Keratinocyte (primary cell): ENCODE data around the gene TCTN1.

Experiments
- EZH2 ChIP-seq: IDR thresholded peaks from one replicate; pipeline ENCODE4 v1.6.1; 2012; ENCODE audit warnings: inconsistent platforms, mild to moderate bottlenecking, low read length, moderate library complexity
- TF ChIP-seq, protein P1 (sequence below), 3 experiments: IDR thresholded peaks in 1 of 3; conservative IDR thresholded peaks in 1 of 3; optimal IDR thresholded peaks in 1 of 3; 2 replicates in 2 of 3; 3 replicates in 1 of 3; pipeline versions ENCODE3 to v1.5.1; 2011; ENCODE audit warnings: low read length in 3 of 3, mild to moderate bottlenecking in 3 of 3, moderate library complexity in 2 of 3, control low read depth in 1 of 3, inconsistent platforms in 1 of 3; ENCODE audit not compliant: insufficient read depth in 2 of 3; ENCODE audit errors: extremely low read depth in 1 of 3

DNA sequence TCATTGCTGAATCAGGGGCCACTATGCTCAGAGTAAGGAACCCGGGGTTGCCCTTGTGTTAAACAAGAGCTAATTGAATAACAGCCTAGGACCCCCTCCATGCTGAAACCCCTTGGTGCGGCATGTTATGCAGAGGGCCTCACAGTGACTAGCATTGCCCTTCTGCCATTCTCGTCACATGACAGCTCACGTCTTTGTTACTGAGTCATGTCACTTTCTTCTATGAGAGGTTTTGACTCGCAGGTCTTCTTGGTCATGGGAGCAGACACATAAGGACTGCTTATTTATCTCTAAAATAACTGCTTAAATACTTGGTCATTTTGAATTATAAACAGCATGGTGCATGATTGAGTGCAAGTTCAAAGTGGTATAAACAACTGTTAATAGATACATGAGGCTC, 24.9 kb downstream of the TCTN1 start:
- TF ChIP-seq, protein P1, sequence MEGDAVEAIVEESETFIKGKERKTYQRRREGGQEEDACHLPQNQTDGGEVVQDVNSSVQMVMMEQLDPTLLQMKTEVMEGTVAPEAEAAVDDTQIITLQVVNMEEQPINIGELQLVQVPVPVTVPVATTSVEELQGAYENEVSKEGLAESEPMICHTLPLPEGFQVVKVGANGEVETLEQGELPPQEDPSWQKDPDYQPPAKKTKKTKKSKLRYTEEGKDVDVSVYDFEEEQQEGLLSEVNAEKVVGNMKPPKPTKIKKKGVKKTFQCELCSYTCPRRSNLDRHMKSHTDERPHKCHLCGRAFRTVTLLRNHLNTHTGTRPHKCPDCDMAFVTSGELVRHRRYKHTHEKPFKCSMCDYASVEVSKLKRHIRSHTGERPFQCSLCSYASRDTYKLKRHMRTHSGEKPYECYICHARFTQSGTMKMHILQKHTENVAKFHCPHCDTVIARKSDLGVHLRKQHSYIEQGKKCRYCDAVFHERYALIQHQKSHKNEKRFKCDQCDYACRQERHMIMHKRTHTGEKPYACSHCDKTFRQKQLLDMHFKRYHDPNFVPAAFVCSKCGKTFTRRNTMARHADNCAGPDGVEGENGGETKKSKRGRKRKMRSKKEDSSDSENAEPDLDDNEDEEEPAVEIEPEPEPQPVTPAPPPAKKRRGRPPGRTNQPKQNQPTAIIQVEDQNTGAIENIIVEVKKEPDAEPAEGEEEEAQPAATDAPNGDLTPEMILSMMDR (optimal IDR thresholded peaks at IDR 0.05 in 1 of 3, IDR thresholded peaks at IDR 0.05 in 1 of 3, conservative IDR thresholded peaks at IDR 0.05 in 1 of 3; ENCODE audit: extremely low read depth in 1 of 3, insufficient read depth in 2 of 3, low read length in 3 of 3): no peak
- no peak for TF ChIP-seq EZH2
